Measurements from ENCODE around the gene NAALADL2. TPM values are rescaled to one million over a fixed set of nuclear protein-coding genes. Genes with fewer than 3 reads are reported as not detected.

Gene NAALADL2
- total and polyA plus RNA-seq, 2 donors (not counting 3 experiments of a cell fraction or from before 2014, with no cell fraction given), result 1.1 to 4.0 TPM

GRCh38 chr3:175294793-175295192 is 435.7 kb downstream of the NAALADL2 start:
- Histone ChIP-seq H3K9me1 (replicated peaks; ENCODE audit: control insufficient read depth, extremely low read depth, insufficient read depth, low read length) (no peaks in the 10 kb centered on the region), H4K20me1 (replicated peaks; ENCODE audit: control insufficient read depth, extremely low read depth, insufficient read depth, low read length) (no peaks in the 10 kb centered on the region), H3K36me3 (ENCODE audit: control insufficient read depth in 2 of 2, extremely low read depth in 1 of 2, insufficient read depth in 2 of 2, low read length in 2 of 2) (no peaks in the 10 kb centered on the region), H3K79me2 (ENCODE audit: control insufficient read depth, insufficient read depth, low read length) (no peaks in the 10 kb centered on the region), H3K4me3 (replicated peaks in 1 of 3; ENCODE audit: insufficient read depth in 1 of 3, low read depth in 1 of 3, low read length in 3 of 3) (no peak overlapping the region), H3K27me3 (ENCODE audit: control insufficient read depth in 2 of 2, insufficient read depth in 2 of 2, low read length in 2 of 2) (no peaks in the 10 kb centered on the region), H3K4me1 (ENCODE audit: control insufficient read depth, extremely low read depth, insufficient read depth, low read length) (no peaks in the 10 kb centered on the region), H2AFZ (ENCODE audit: low read depth, low read length) (no peak overlapping the region), H3K9me3 (replicated peaks; ENCODE audit: control insufficient read depth, insufficient read depth, low read length) (no peaks in the 10 kb centered on the region), H3K9ac (replicated peaks; ENCODE audit: extremely low read depth, insufficient read depth, low read length) (no peak overlapping the region), H3K4me2 (ENCODE audit: insufficient read depth, low read length) (no peak overlapping the region), H3K27ac (ENCODE audit: insufficient read depth, low read depth, low read length) (no peak overlapping the region)
- ChIA-PET CTCF (no interaction called here), POLR2A (no interaction called here)
- dilution Hi-C loops (cut with MboI; ENCODE audit: extremely low pct_ligation_motif_present, low sequenced_read_pairs), result no loop called here
- FAIRE-seq (no peak), DNase-seq (ENCODE audit: low read depth, low spot score) (no peak)
- intact Hi-C loops (cut with micrococcal nuclease), result no loop called here
- no TSS peak for BruUV-seq (replicated peaks)
- TF ChIP-seq GATA2 (IDR thresholded peaks at IDR 0.05; ENCODE audit: insufficient read depth, insufficient read length, low read depth, low read length) (no peak), POLR2A (IDR thresholded peaks at IDR 0.05; ENCODE audit: low read depth, low read length) (no peak), MYC (IDR thresholded peaks at IDR 0.05; ENCODE audit: low read depth, low read length) (no peak), CTCF (IDR thresholded peaks at IDR 0.05; ENCODE audit: extremely low read depth in 1 of 2, insufficient read depth in 1 of 2, low read depth in 1 of 2, low read length in 2 of 2) (no peak), MAX (IDR thresholded peaks at IDR 0.05; ENCODE audit: insufficient read depth, insufficient read length) (no peak), FOS (IDR thresholded peaks at IDR 0.05; ENCODE audit: borderline replicate concordance, insufficient read depth, low read length) (no peak)

All from endothelial cell of umbilical vein (primary cell).